GM19397 (cell line): ENCODE data around the gene LINC01488.

Source experiments
- ATAC-seq: cut with Tn5 transposase; IDR thresholded peaks from one replicate; pipeline ENCODE4 v1.9.1; 2021; ENCODE audit warnings: mild to moderate bottlenecking, moderate library complexity; ENCODE audit not compliant: unreplicated experiment

LINC01488 gene

DNA sequence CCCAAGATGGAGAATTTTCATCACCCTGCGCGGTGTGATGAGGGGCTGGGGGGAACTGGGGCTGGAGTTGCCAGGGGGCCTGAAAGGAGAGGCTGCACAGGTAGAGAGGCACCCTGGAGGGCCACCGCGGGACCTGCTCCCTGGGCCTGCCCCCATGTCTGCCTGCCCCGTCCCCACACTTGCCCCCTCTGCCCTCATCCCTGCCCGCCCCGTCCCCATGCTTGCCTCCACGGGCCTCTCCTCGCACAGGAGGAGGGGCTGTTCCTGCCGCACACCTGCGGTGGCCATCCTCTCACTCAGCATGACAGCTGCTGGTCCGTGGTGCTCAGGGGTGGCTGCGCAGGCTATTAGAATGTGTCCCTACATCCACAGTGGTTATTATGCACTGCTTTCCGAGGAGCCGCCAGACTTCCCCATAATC, 43.5 kb downstream of the LINC01488 start:
- no peak for ATAC-seq

DNA sequence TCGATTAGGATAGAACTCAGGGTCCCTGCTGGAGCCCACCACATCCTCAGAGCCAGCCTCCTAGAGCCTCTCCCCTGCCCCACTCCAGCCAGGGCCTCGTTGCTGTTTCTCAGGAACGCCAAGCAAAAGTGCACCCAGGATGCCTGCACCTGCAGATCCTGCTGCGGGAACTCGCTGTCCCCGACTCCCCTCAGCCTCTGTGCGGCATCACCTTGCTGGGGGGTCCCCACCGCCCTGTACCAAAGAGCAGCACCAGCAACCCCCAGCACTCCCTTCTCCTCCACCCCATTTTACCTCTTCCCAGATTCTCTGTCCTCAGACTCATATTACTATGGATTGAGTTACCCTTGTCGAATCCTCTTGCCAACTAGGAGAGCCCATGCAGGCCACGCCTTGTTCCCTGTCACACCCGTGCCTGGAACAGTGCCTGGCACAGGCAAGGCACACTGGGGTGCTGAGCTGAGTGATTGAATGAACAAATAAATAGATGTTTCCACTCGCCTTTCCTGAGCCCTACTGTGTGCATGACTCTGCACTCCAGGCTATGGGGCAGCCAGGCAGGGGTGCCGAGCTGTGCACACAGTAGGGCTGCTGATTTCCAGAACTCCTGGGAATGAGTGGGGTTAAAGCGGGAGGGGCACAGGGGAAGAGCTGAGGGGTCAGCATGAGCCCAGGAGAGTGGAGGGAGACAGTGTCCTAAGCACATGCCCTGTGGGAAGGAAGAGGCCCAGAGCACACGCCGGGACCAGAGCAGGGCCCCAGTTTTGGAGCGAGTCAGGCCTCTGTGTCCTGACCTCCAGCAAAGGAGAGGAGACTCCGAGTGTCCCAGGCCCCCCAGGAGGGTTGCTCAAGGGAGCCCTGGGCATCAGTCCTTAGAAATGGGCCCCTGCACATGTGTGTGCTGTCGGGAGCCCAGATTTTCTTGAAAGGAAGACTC, 44.3 kb downstream of the LINC01488 start:
- ATAC-seq: no peak

DNA sequence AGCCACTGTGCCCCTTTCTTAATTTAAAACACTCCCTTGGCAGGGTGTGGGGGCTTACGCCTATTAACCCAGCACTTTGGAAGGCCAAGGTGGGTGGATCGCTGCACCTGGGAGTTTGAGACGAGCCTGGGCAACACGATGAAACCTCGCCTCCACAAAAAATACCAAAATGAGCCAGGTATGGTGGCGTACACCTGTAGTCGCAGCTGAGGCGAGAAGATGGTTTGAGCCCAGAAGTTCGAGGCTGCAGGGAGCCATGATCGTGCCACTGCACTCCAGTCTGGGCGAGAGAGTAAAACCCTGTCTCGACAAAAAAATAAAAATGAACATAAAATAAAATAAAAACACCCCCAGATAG, 45.0 kb downstream of the LINC01488 start:
- no peak for ATAC-seq

DNA sequence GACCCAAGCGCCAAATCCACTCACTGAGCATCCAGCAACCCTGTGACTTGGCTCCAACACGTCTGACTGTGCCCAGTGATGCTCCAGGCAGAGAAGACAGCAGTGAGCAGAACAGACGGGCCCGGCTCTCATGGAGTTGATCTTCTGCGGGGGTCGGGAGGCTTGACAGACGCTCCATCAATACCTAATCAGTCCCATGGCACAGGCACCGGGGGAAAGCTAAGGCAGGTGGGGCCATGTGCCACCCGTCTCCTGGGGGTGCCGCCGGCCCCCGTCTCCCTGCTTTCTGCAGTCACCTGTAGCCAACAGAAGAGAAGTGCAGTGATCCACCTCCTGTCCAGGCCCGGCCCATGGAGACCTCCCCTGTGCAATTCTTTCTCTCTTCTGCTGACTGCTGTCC, 47.5 kb downstream of the LINC01488 start:
- no peak for ATAC-seq

DNA sequence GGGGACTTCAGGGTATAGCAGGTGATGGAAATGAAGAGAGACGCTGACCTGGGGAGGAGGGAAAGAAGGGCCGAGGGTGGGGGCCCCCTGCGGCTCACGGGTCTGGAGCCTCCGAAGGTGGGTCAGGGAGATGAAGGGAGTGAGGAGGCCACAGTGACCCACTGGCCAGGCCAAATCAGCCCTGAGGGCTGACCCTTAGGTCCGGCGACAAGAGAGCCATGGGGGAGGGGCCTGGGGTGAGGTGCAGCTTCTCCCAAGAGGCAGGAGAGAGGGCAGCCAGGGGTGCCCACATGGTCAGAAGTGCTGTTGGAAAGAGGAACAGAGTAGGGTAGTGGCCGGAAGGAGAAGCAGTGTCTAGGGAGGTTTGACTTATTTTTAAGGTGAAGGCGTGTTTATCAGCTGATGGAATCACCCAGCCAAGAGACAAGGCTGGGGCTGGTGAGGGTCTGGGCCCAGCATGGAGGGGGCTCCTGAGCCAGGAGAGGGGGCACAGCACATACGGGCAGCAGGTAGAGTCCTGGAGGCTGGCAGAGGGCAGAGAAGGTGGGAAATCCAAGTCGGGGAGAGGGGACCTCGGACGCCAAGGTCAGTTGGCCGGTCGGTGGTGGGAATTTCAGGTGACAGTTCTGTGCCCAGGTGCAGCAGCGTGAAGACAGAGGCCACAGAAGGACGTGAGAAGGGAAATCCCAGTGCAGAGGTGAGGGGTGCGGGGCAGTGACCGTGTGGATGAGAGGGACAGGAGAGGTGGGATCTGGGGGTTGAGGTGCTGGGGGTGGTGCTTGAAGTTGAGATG, 49.0 kb downstream of the LINC01488 start:
- ATAC-seq: no peak

DNA sequence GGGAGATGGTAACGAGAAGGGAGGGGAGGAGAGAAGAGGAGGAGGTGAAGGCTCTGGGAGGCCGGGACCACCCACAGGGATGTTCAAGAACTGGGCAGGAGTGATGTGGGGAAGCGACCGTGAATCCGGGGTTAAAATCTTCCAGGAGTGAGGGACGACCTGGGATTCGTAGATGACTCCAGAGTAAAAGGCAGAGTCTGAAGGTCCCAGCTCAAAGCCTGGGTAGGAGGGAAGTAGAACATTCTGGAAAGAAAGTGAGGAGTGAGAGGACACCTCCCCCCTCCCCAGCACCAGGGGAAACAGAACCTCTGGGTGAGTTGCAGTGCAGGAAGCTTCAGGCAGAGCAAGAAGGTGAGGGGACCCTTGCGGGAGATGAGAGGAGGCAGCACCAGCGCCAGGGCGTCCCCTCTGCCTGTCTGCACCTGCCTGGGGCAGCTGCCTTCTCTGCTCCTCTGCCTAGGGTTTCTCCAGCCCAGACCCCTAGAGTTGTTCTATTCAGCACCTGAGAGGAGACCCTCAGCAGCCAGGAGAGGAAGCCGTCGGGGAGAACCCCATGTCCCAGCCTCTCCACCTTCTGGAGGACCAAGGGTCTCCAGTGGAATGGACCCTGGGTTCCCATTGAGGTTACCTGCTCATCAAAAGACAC, 49.7 kb downstream of the LINC01488 start:
- ATAC-seq: no peak

DNA sequence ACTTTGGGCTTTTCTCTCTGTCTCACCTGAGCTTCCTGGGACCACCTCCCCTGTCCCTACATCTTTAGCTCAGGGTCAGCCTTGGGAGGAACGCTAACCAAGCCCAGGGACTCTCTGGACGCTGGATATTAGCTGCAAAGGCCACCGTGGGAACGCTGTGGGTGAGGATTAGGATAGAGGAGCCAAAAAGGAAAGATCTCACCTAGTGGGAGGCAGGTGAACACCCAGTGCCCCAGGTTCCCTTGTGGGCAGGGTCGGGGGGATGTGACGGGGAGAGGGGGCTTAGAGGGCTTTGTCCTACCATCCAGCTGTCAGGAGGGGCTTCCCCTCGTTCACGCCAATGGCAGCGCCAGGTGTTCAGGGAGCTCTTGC, 50.2 kb downstream of the LINC01488 start:
- ATAC-seq: no peak

DNA sequence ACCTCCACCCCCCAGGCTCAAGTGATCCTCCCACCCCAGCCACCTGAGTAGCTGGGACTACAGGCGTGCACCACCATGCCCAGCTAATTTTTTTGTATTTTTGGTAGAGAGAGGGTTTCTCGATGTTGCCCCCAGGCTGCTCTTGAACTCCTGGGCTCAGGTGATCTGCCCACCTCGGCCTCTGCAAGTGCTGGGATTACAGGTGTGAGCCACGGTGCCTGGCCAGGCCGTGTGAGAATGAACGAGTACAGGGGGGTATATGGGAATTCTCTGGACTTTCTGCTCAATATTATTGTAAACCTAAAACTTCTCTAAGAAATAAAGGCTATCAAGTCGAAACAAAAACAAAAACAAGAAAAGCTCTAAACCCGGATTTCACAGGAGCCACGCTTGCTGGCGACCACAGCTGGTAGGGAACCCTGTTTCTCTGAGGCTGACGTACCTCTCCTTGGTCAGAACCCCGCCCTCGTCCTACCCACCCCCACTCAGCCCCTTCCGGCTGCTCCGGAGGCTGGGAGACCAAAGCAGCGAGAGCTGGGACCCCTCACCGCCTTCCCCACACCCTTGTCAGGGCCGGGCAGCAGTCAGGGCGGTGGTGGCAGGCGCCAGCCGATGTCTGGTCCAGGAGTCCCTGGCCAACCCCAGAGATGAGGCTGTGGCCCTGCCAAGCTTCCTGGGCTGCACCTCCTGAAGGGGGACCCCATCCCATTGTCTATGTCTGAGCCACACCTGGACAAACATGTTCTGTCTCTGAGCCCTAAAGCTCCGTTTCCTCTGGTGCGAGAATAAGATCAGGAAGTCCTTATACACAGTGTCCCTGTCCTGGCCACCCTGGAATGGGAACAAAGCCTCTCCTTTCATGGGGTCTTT, 52.1 kb downstream of the LINC01488 start:
- no peak for ATAC-seq

DNA sequence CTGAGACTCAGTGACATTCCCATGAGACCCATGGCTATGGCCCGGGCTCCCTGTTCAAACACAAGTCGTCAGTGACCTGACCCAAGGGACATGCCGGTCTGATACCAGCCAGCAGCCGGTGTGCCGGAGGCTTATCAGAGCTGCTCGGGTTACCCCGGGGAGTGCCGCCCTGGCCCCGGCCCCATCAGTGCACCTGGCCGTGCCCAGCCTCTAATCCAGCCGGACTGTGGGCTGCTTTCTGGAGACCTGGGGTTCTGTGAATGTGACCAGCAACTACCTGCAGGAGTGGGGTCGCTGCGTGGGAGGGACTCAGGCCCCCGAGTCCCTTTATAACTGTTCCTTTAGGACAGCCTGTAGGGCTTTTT, 52.7 kb downstream of the LINC01488 start:
- ATAC-seq: no peak

DNA sequence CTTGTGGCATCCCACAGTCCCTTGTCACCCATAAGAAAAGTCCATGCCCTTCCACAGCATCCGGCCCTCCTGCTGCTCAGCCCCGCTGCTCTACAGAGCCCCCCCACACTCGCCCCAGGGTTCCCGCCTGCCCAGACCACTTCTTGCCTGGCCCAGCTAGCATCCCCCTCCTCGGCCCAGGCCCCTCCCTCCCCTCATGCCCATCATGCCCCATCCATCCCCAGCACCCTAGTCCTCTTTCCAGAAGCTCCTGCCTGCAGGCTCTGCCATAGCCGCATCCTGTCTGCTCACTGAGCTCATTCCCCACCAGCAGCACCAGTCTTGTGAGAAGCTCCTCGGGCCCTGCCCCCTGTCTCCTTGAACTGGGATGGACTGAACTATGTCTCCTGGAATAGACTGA, 54.4 kb downstream of the LINC01488 start:
- ATAC-seq: no peak

DNA sequence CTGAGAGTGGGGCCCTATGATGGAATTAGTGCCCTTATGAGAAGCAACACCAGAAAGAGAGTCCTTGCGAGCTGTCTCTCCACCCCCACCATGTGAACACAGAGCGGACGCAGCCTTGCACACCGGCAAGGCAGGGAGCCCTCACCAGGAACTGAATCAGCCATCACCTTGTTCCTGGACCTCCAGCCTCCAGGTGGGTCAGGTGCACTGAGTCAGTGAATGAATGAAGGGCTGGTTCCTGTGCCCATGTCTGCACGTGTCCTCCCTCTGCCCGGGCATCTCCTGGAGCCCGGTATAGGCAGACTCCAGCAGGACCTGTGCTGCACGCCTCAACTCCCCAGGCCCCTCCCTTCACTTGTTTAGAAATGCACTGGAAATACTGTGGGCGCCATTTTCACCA, 54.9 kb downstream of the LINC01488 start:
- no peak for ATAC-seq

DNA sequence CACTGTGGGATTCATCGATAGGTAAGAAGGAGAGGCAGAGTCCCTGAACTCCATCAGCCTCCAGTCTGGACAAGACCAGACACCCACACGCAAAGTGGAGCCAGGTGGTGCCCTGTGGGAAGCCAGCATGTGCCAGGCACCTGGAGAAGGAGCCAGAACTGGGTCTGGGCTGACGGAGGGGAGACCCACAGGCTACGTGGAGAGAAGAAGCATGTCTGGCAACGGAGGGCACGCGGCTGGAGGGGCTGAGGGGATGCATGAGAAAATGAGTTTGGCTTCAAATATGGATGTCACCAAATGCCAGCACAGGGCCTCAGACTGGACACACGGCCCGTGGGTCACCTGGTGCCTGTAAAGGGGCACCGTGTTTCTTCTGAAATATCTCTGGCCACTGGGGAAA, 55.7 kb downstream of the LINC01488 start:
- no peak for ATAC-seq

DNA sequence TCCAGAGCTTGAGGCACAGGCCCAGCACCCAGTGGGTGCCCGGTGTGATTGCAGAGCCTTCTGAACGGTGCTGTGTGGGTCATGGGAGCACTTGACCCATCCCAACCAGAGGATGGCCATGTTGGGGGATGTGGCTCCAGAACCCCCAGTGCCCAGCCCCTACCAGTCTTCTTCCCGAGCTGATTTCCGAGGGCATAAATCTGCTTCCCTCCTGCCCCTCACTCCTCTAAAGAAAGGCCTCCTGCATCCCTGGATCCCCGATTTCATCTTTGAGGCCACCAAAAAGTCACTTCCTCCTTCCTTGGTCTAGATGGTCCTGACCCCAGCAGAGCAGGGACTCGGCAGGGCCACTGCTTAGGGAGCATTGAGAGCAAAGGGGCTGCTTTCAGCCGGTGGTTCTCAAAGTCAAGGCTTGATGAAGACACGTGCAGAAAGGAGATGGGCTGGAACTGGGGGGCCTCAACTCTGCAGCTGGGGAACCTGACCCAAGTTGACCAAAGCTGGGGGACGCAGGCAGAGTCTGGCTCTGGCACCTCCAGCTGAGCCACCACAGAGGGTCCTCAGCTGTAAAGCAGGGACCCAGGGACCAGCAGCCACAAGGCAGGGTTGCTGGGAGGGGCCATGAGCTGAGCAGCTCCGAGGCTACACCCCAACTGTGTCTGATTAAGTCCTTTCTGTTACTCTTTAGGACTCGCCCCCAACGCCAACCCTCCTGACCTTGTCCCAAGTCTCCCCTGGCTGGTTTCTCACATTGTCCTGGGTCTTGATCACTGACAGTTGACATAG, 56.6 kb downstream of the LINC01488 start:
- no peak for ATAC-seq

DNA sequence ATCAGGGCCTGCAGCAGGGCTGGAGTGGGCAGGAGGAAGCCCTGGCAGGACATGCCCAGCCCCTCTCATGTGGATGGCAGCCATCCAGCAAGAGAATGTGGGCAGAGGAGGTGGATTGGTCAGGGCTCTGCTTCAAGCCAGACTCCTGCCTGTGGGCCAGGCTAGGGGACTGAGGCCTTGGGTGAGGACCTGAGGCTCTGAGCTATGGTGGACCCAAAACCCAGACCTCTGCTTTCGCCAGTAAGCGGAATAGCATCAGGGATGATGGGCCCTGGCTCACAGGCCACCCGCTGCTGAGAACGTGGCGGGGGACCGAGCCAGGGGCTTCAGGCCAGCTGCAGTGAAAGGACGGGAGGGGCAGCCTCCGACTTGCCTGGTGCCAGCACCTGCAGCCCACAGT, 57.4 kb downstream of the LINC01488 start:
- ATAC-seq: no peak

DNA sequence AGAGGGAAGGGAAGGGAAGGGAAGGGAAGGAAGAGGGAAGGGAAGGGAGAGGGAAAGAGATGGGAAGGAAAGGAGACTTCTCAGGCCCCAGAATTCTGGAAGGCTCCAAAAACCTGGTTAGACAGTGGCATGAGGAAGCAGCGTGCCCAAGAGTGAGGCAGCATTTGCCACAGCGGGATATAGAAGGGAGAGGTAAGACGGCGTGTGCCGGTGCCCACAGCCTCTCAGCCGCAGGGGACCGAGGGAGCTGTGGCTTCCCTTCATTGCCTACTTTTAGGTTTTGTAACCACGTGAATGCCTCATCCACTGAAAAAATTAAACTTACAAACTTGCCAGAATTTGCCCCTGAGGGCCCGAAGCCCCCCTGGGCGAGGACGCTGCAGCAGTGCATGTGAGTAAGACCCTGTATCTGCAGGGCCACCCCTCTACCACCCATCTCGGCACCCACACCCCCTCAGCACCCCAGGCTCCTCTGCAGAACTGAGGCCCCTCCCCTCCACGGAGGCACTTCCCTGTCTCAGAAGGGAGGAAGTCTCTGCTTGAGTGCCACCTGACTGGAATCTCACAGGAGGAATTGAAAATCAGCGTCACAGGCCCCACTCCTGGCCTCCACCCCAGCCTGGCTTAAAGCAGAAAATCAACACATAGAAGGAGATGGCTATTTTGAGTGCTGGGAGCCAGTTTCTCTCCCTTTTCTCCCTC, 58.1 kb downstream of the LINC01488 start:
- ATAC-seq: no peak

DNA sequence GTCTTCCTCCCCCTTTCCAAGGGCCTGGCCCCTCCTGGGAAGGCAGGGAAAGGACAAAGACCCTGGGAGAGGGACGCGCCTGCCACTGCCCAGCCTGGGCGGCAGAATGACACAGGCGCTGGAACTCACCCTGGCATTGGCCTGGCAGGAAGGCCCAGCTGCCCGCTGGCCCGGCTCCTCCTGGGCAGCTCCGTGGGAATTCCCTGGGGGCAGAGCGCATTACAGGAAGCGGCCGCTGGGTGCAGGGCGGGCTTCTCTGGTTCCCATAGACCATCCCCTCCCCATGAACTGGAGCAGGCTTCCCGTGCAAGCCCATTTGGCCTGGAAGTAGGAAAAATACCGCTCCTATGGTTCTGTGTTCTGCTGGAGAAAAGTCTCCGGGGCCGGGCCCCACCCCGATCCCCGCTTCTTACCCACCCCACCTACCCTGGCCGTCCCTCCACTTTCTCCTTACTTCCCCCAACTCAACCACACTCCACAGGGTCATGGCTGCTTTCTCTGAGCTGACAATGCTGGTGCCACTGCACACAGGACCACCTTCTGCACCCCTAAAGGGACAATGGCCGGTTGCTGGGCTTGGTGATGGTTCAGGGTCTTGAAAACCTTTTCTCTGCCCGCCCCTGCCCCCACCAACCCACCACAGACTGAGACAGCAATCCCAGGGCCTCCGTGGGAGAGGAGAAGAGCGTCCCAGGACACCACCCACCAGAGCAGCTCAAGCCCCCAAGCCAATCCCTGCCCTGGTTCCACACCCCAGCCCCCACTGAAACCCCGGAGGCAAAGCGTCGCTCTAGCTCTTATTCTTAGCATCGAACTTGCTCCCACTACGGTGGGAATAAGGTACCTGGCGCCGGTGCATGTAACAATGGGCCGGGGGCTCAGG, 58.9 kb downstream of the LINC01488 start:
- no peak for ATAC-seq

DNA sequence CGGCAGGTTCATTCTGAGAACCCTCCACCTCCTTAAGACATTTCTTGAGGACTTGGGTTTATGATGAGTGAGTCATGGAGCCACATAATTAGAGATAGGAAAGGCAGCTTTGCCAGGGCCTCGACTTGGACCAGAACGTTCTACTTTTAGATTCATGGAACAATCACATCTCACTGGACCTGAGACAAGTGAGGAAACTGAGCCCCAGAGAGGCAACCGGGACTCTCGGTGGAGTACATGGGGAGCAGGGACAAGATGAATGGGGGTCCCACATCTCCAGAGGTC, 59.5 kb downstream of the LINC01488 start:
- ATAC-seq: no peak

DNA sequence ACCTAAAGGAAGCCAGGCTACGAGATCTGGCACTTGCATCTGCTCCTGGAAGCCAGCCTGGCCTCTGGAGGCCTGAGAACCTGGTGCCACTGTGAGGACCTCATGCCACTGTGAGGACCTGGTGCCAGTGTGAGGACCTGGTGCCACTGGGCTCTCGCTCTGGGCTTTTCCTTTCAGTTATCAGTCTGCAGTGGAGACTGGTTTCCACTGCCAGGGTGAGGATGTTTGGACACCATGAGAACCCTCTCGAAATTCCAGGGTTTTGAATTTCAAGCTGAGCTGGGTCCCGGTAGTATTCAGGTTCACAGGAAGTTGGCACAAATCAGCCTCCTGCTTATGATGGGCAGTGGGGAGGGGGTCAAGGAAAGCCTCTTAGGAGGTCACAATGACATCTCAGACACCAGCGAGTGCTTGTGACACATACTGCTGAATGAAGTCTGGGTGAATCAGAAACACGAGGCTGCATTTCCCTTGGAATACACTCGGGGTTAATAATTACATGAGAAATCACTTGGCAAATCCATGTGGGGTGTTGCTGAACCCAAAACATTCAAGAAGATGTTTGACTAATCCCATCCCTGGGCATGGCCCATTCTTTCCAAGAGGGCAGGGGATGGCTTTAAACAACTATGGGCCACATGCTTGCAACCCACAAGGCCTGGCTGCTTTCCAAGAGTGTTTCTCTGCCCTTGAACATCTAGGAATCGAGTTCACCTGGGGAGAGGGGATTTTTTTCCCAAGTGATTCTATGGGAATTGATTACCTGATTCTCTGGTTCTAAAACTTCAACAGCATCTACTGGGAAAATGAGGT, 60.2 kb downstream of the LINC01488 start:
- ATAC-seq: no peak
